Neural cell (in vitro differentiated cells): ENCODE measurements around the gene COL4A1. TPM values are rescaled to one million over a fixed set of nuclear protein-coding genes. Genes with fewer than 3 reads are reported as not detected.

ENCODE experiments used
- H2AFZ ChIP-seq: fragments of 200-600, 300-800 bp; sonication (generic), shearing (Covaris generic); 2 replicates; pipeline ENCODE4 v1.6.0; 2014; ENCODE audit warnings: low read depth, mild to moderate bottlenecking, antibody characterized with exemption, low read length, moderate library complexity
- H3F3A ChIP-seq: fragments of 200-600 bp; shearing (Covaris generic); 2 replicates; pipeline ENCODE4 v1.6.1; 2016; ENCODE audit warnings: mild to moderate bottlenecking, moderate library complexity, mixed read lengths, antibody characterized with exemption, low read length; ENCODE audit not compliant: insufficient read depth, poor library complexity, severe bottlenecking
- H3K27ac ChIP-seq: fragments of 200-600, 300-800 bp; sonication (generic), shearing (Covaris generic); 2 replicates; pipeline ENCODE4 v1.5.1; 2014; ENCODE audit warnings: mild to moderate bottlenecking, low read length, moderate library complexity
- H3K27me3 ChIP-seq: fragments of 300-800, 200-600 bp; sonication (generic), shearing (Covaris generic); 2 replicates; pipeline ENCODE4 v1.6.0; 2014; ENCODE audit warnings: mild to moderate bottlenecking, low read depth, low read length, moderate library complexity; ENCODE audit not compliant: insufficient read depth
- H3K36me3 ChIP-seq: fragments of 300-800, 200-600 bp; sonication (generic), shearing (Covaris generic); 2 replicates; pipeline ENCODE4 v1.5.1; 2014; ENCODE audit warnings: mild to moderate bottlenecking, antibody characterized with exemption, low read length, moderate library complexity; ENCODE audit not compliant: insufficient read depth
- H3K4me2 ChIP-seq: fragments of 300-800, 200-600 bp; sonication (generic), shearing (Covaris generic); 2 replicates; pipeline ENCODE4 v1.6.0; 2014; ENCODE audit warnings: mild to moderate bottlenecking, low read length
- H3K4me3 ChIP-seq: fragments of 300-800, 200-600 bp; sonication (generic), shearing (Covaris generic); 2 replicates; pipeline ENCODE4 v1.5.1; 2014; ENCODE audit warnings: mild to moderate bottlenecking, low read length, moderate library complexity
- H3K79me2 ChIP-seq: fragments of 200-600 bp; shearing (Covaris generic); replicated peaks from 2 replicates; pipeline ENCODE4 v1.6.0; 2014; ENCODE audit warnings: mild to moderate bottlenecking, low read length, moderate library complexity; ENCODE audit not compliant: insufficient read depth
- H3K9ac ChIP-seq: fragments of 300-800, 200-600 bp; sonication (generic), shearing (Covaris generic); 2 replicates; pipeline ENCODE4 v1.6.1; 2016; ENCODE audit warnings: mild to moderate bottlenecking, low read length, mixed read lengths
- H3K9me2 ChIP-seq: fragments of 200-600 bp; shearing (Covaris generic); 2 replicates; pipeline ENCODE4 v1.6.1; 2016; ENCODE audit warnings: mild to moderate bottlenecking, low read length, mixed read lengths; ENCODE audit not compliant: insufficient read depth
- H3K9me3 ChIP-seq: fragments of 200-600, 300-800 bp; sonication (generic), shearing (Covaris generic); 2 replicates; pipeline ENCODE4 v1.6.1; 2016; ENCODE audit warnings: mild to moderate bottlenecking, mixed run types, low read length, moderate library complexity, mixed read lengths
- H4K20me1 ChIP-seq: fragments of 200-600 bp; shearing (Covaris generic); 2 replicates; pipeline ENCODE4 v1.6.1; 2016; ENCODE audit warnings: mild to moderate bottlenecking, mixed run types; ENCODE audit not compliant: insufficient read depth
- CTCF ChIP-seq: fragments of 450-650 bp; IDR thresholded peaks from 2 replicates; pipeline ENCODE4 v1.5.1; 2014; ENCODE audit warnings: antibody characterized with exemption, mild to moderate bottlenecking, moderate library complexity; ENCODE audit not compliant: poor library complexity, severe bottlenecking
- EP300 ChIP-seq: fragments of 450-650 bp; conservative IDR thresholded peaks from 2 replicates; pipeline ENCODE4 v1.6.1; 2014; ENCODE audit warnings: antibody characterized with exemption, mild to moderate bottlenecking, moderate library complexity; ENCODE audit not compliant: poor library complexity, severe bottlenecking
- EZH2 ChIP-seq: fragments of 200-600, 300-800 bp; shearing (Covaris generic), sonication (generic); IDR thresholded peaks from 2 replicates; pipeline ENCODE4 v1.6.1; 2014; ENCODE audit warnings: antibody characterized with exemption, low read length, borderline replicate concordance, mild to moderate bottlenecking; ENCODE audit not compliant: insufficient read depth, poor library complexity, severe bottlenecking
- MXI1 ChIP-seq: fragments of 450-650 bp; conservative IDR thresholded peaks from 2 replicates; pipeline ENCODE4 v1.6.1; 2014; ENCODE audit warnings: antibody characterized with exemption, mild to moderate bottlenecking; ENCODE audit not compliant: poor library complexity, severe bottlenecking
- RAD21 ChIP-seq: fragments of 450-650 bp; conservative IDR thresholded peaks from 2 replicates; pipeline ENCODE4 v1.6.1; 2014; ENCODE audit warnings: antibody characterized with exemption, mild to moderate bottlenecking, moderate library complexity
- REST ChIP-seq: IDR thresholded peaks from 2 replicates; pipeline ENCODE4 v1.6.1; 2012; ENCODE audit warnings: borderline replicate concordance
- SMC3 ChIP-seq: fragments of 450-650 bp; conservative IDR thresholded peaks from 2 replicates; pipeline ENCODE4 v1.6.1; 2014; ENCODE audit warnings: antibody characterized with exemption, mild to moderate bottlenecking, moderate library complexity; ENCODE audit not compliant: poor library complexity
- TAF1 ChIP-seq: IDR thresholded peaks from 2 replicates; pipeline ENCODE4 v1.6.1; 2012; ENCODE audit warnings: low read depth
- polyA plus RNA-seq: library from polyadenylated mRNA; depleted of rRNA; stranded (reverse); fragments of >200 nt; gene quantifications from 2 replicates; pipeline ENCODE4 v1.2.3, GENCODE V29; 2014

Gene COL4A1
- polyA plus RNA-seq, 1 donor from 2014 or later, result 13.1 TPM

- Histone ChIP-seq H3K79me2 (no peaks in the 10 kb centered on the region), H2AFZ (no peak overlapping the region), H3K9me2 (no peaks in the 10 kb centered on the region), H3K9ac (no peak overlapping the region), H3K27ac (no peak overlapping the region), H3K4me3 (no peak overlapping the region), H3F3A (no peaks in the 10 kb centered on the region), H4K20me1 (no peaks in the 10 kb centered on the region), H3K36me3 (no peaks in the 10 kb centered on the region), H3K9me3 (no peaks in the 10 kb centered on the region), H3K27me3 (no peaks in the 10 kb centered on the region), H3K4me2 (no peak overlapping the region)
- TF ChIP-seq EZH2, result no peak
- no peak for TF ChIP-seq TAF1
- TF ChIP-seq RAD21, result no peak
- TF ChIP-seq EP300, result no peak
- no peak for TF ChIP-seq MXI1
- TF ChIP-seq SMC3, result no peak
Observed at GRCh38 chr13:110291286-110291685, 15.7 kb downstream of the COL4A1 start.

GRCh38 chr13:110290826-110291225 lies 16.1 kb downstream of the COL4A1 start:
- H3K27me3 ChIP-seq, result no peaks in the 10 kb centered on the region
- H3K79me2 ChIP-seq, result no peaks in the 10 kb centered on the region
- no peaks in the 10 kb centered on the region for H3F3A ChIP-seq
- H3K36me3 ChIP-seq, result no peaks in the 10 kb centered on the region
- no peak overlapping the region for H3K4me2 ChIP-seq
- H3K27ac ChIP-seq, result no peak overlapping the region
- H3K9ac ChIP-seq, result no peak overlapping the region
- H3K9me3 ChIP-seq, result no peaks in the 10 kb centered on the region
- H2AFZ ChIP-seq, result no peak overlapping the region
- H3K4me3 ChIP-seq, result no peak overlapping the region
- H3K9me2 ChIP-seq, result no peaks in the 10 kb centered on the region
- TF ChIP-seq SMC3, result no peak
- no peak for TF ChIP-seq CTCF
- no peaks in the 10 kb centered on the region for H4K20me1 ChIP-seq

GRCh38 chr13:110290153-110290552 lies 16.8 kb downstream of the COL4A1 start:
- H3K79me2 ChIP-seq, result no peaks in the 10 kb centered on the region
- no peaks in the 10 kb centered on the region for H3K9me2 ChIP-seq
- no peak overlapping the region for H3K4me2 ChIP-seq
- no peak overlapping the region for H3K9ac ChIP-seq
- H3F3A ChIP-seq, result no peaks in the 10 kb centered on the region
- no peak overlapping the region for H2AFZ ChIP-seq
- TF ChIP-seq CTCF (no peak), SMC3 (no peak), REST (no peak), EZH2 (no peak), TAF1 (no peak), RAD21 (no peak), MXI1 (no peak), EP300 (no peak)
- H3K36me3 ChIP-seq, result no peaks in the 10 kb centered on the region
- no peaks in the 10 kb centered on the region for H4K20me1 ChIP-seq
- no peak overlapping the region for H3K27ac ChIP-seq
- no peak overlapping the region for H3K4me3 ChIP-seq
- H3K9me3 ChIP-seq, result no peaks in the 10 kb centered on the region
- H3K27me3 ChIP-seq, result no peaks in the 10 kb centered on the region
